Measurements from ENCODE around the gene CAPN13. TPM values are rescaled to one million over a fixed set of nuclear protein-coding genes. Genes with fewer than 3 reads are reported as not detected.

The CAPN13 gene
- total and polyA plus RNA-seq, 7 donors = 0.06 to 0.14 TPM; not detected in 5

- DNase-seq = no peak
- 70 to 77% (median 72%) methylated on average over 7 of the region's 7 CpGs for WGBS, 3 donors
Observed at GRCh38 chr2:30738141-30738911, 68.9 kb downstream of the CAPN13 start.

GRCh38 chr2:30737326-30737610 is 70.0 kb downstream of the CAPN13 start:
- H3K4me1 ChIP-seq = no peaks in the 10 kb centered on the region
- no peak for ATAC-seq
- WGBS, 3 donors = 78 to 88% (median 84%) methylated on average over 8 of the region's 8 CpGs
- intact Hi-C loops (cut with DNase I) = no loop called here
- H3K4me3 ChIP-seq = no peak overlapping the region
- no peaks in the 10 kb centered on the region for H3K9me3 ChIP-seq
- no peak overlapping the region for H3K27ac ChIP-seq
- no peak for DNase-seq
- H3K36me3 ChIP-seq (ENCODE audit: insufficient read depth in 1 of 2, low read depth in 1 of 2) = no peaks in the 10 kb centered on the region
- H3K27me3 ChIP-seq (ENCODE audit: insufficient read depth in 3 of 3, low read length in 2 of 3) = peaks cover 0 to 9% (median 1%) of the 10 kb centered on the region in 3 donors
- TF ChIP-seq, protein P1, sequence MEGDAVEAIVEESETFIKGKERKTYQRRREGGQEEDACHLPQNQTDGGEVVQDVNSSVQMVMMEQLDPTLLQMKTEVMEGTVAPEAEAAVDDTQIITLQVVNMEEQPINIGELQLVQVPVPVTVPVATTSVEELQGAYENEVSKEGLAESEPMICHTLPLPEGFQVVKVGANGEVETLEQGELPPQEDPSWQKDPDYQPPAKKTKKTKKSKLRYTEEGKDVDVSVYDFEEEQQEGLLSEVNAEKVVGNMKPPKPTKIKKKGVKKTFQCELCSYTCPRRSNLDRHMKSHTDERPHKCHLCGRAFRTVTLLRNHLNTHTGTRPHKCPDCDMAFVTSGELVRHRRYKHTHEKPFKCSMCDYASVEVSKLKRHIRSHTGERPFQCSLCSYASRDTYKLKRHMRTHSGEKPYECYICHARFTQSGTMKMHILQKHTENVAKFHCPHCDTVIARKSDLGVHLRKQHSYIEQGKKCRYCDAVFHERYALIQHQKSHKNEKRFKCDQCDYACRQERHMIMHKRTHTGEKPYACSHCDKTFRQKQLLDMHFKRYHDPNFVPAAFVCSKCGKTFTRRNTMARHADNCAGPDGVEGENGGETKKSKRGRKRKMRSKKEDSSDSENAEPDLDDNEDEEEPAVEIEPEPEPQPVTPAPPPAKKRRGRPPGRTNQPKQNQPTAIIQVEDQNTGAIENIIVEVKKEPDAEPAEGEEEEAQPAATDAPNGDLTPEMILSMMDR (IDR thresholded peaks at IDR 0.05) = no peak

More at GRCh38 chr2:30738141-30738911, 68.9 kb downstream of the CAPN13 start:
- Histone ChIP-seq H3K4me3 (no peak overlapping the region), H3K9me3 (no peaks in the 10 kb centered on the region), H3K4me1 (no peaks in the 10 kb centered on the region), H3K27me3 (ENCODE audit: insufficient read depth in 3 of 3, low read length in 2 of 3) (peaks cover 0 to 7% (median 1%) of the 10 kb centered on the region in 3 donors), H3K27ac (no peak overlapping the region), H3K36me3 (ENCODE audit: insufficient read depth in 1 of 2, low read depth in 1 of 2) (no peaks in the 10 kb centered on the region)
- TF ChIP-seq, protein P1 (IDR thresholded peaks at IDR 0.05) = no peak
- intact Hi-C loops (cut with DNase I) = no loop called here
- ATAC-seq = no peak

DNA sequence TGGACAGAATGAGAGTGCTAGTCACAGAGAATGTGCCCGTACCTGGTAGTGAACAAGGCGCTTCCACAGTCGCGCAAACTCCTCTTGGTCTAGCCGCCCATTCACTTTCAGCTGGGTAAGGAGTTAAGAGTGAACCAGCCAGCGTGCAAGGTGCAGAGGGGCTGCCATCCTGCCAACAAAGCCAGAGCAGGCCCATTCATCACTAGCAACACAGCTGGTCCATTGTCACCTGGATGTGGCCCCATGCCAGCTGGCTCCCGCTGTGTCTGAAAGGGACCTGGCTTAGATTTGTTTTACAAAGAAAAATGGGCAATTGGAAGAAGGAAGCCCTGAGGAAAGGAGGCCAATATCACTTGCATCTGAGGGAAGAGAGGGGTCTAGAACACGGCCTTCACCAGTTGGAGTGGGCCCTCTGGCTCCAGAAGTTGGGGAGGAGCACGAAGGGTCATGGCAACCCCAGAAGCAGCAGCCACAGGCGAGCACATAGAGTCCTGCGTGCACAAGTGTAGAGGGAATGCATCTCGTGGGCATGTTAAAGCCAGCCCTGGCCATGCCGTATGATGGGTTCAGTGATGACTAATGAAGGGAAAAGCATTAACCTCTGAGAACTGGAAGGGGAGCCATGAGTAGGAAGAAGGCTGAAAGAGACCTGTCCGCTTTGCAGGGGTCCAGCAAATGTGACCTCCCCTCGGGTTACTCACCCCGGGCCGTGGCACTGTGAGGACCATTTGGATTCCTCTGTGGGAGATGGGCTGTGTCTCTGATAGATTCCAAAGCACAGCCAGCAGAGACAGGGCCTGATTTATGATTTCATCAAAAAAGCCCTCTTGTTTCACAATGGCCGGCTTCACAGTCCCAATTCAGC is 70.6 kb downstream of the CAPN13 start:
- Histone ChIP-seq H3K36me3 (ENCODE audit: insufficient read depth in 1 of 2, low read depth in 1 of 2) (no peaks in the 10 kb centered on the region), H3K27me3 (ENCODE audit: insufficient read depth in 3 of 3, low read length in 2 of 3) (peaks cover 0 to 12% (median 1%) of the 10 kb centered on the region in 3 donors), H3K27ac (no peak overlapping the region), H3K4me1 (no peaks in the 10 kb centered on the region), H3K9me3 (no peaks in the 10 kb centered on the region), H3K4me3 (no peak overlapping the region)
- intact Hi-C loops (cut with DNase I) = no loop called here
- TF ChIP-seq, protein P1 (IDR thresholded peaks at IDR 0.05) = no peak
- no peak for DNase-seq
- 80 to 85% (median 85%) methylated on average over 18 of the region's 18 CpGs for WGBS, 3 donors
- no peak for ATAC-seq

- Histone ChIP-seq H3K4me1 (no peaks in the 10 kb centered on the region), H3K27me3 (ENCODE audit: insufficient read depth in 3 of 3, low read length in 2 of 3) (peaks cover 0 to 13% (median 1%) of the 10 kb centered on the region in 3 donors), H3K4me3 (no peak overlapping the region), H3K27ac (no peak overlapping the region), H3K36me3 (ENCODE audit: insufficient read depth in 1 of 2, low read depth in 1 of 2) (no peaks in the 10 kb centered on the region), H3K9me3 (no peaks in the 10 kb centered on the region)
- no peak for DNase-seq
- TF ChIP-seq, protein P1 (IDR thresholded peaks at IDR 0.05) = no peak
- ATAC-seq = no peak
- intact Hi-C loops (cut with DNase I) = no loop called here
- WGBS, 3 donors = 67 to 77% (median 77%) methylated on average over 15 of the region's 15 CpGs
Observed at GRCh38 chr2:30733876-30734520, 73.2 kb downstream of the CAPN13 start.
